Suprapubic skin (tissue), 4 donors: ENCODE data around the gene ANKH. TPM values are rescaled to one million over a fixed set of nuclear protein-coding genes. Genes with fewer than 3 reads are reported as not detected.
A peak's percentile ranks its signal among the peaks of the same experiment; 100 is the strongest.

Experiments used
- DNase-seq, 2 donors: peaks; one replicate each; pipeline ENCODE4 v3.0.0-alpha.2; 2019; ENCODE audit warnings: low spot score in 2 of 2
- H3K27ac ChIP-seq: fragments of 200-600 bp; sonication (generic); one replicate; pipeline ENCODE4 v1.5.1; 2019
- H3K27me3 ChIP-seq: fragments of 200-600 bp; sonication (generic); one replicate; pipeline ENCODE4 v1.5.1; 2019
- H3K36me3 ChIP-seq: fragments of 200-600 bp; sonication (generic); one replicate; pipeline ENCODE4 v1.5.1; 2019
- H3K4me1 ChIP-seq: fragments of 200-600 bp; sonication (generic); one replicate; pipeline ENCODE4 v1.5.1; 2019
- H3K4me3 ChIP-seq: fragments of 200-600 bp; sonication (generic); one replicate; pipeline ENCODE4 v1.5.1; 2019; ENCODE audit warnings: mild to moderate bottlenecking
- H3K9me3 ChIP-seq: fragments of 200-600 bp; sonication (generic); one replicate; pipeline ENCODE4 v1.5.1; 2019
- CTCF ChIP-seq, 2 donors: fragments of 200-600 bp in 1 of 2; fragments of 450-650 bp in 1 of 2; sonication (generic) in 1 of 2; IDR thresholded peaks; one replicate each; pipeline ENCODE4 v1.5.1; 2016 to 2019; ENCODE audit warnings: antibody characterized with exemption in 2 of 2, mild to moderate bottlenecking in 1 of 2, moderate library complexity in 1 of 2
- EP300 ChIP-seq: sonication (generic); formaldehyde crosslinking; IDR thresholded peaks from one replicate; pipeline ENCODE4 v1.6.1; 2017; ENCODE audit warnings: antibody characterized with exemption
- POLR2A ChIP-seq, 2 donors: fragments of 450-650 bp; IDR thresholded peaks; one replicate each; pipeline ENCODE4 v1.6.1; 2017; ENCODE audit warnings: antibody characterized with exemption in 2 of 2, mild to moderate bottlenecking in 2 of 2, moderate library complexity in 2 of 2
- POLR2AphosphoS5 ChIP-seq, 3 donors: sonication (generic); formaldehyde crosslinking; IDR thresholded peaks; one replicate each; pipeline ENCODE4 v1.6.1; 2017; ENCODE audit warnings: antibody characterized with exemption in 3 of 3
- WGBS: methylation state at CpG from one replicate; pipeline ENCODE4 v1.1.5; 2018; 5-methylcytosine and 5-hydroxymethylcytosine counted together
- total RNA-seq, 4 donors: library from RNA; depleted of rRNA; stranded (reverse); fragments of >200 nt; gene quantifications; one replicate each; pipeline ENCODE4 v1.1.0, GENCODE V29; 2016

Gene ANKH
- total RNA-seq, 4 donors from 2014 or later, result 59.8 to 86.1 (median 70.4) TPM

GRCh38 chr5:14908172-14908571 lies 36.6 kb upstream of the ANKH start:
- Histone ChIP-seq H3K27ac (no peak overlapping the region), H3K9me3 (no peaks in the 10 kb centered on the region), H3K4me3 (no peak overlapping the region), H3K4me1 (peaks cover 3% of the 10 kb centered on the region), H3K27me3 (no peaks in the 10 kb centered on the region), H3K36me3 (no peaks in the 10 kb centered on the region)
- WGBS, result 59% methylated on average over 6 of the region's 6 CpGs
- no peak for DNase-seq
- no peak for TF ChIP-seq POLR2A (IDR thresholded peaks at IDR 0.05)
- no peak for TF ChIP-seq EP300
- TF ChIP-seq POLR2AphosphoS5 (IDR thresholded peaks at IDR 0.05), result no peak
- TF ChIP-seq CTCF (IDR thresholded peaks at IDR 0.05), result no peak

- no peak for TF ChIP-seq EP300
- no peak for TF ChIP-seq CTCF (IDR thresholded peaks at IDR 0.05)
- TF ChIP-seq POLR2AphosphoS5 (IDR thresholded peaks at IDR 0.05), result no peak
- no peak for TF ChIP-seq POLR2A (IDR thresholded peaks at IDR 0.05)
- peaks cover 15% of the 10 kb centered on the region for H3K4me1 ChIP-seq
- 81% methylated on average over 3 of the region's 3 CpGs for WGBS
- no peaks in the 10 kb centered on the region for H3K9me3 ChIP-seq
- no peaks in the 10 kb centered on the region for H3K36me3 ChIP-seq
- no peak overlapping the region for H3K27ac ChIP-seq
- no peak for DNase-seq
- H3K27me3 ChIP-seq, result no peaks in the 10 kb centered on the region
- no peak overlapping the region for H3K4me3 ChIP-seq
Observed at GRCh38 chr5:14906628-14907027, 35.0 kb upstream of the ANKH start.

- H3K27me3 ChIP-seq, result no peaks in the 10 kb centered on the region
- H3K4me3 ChIP-seq, result no peak overlapping the region
- no peak overlapping the region for H3K27ac ChIP-seq
- H3K4me1 ChIP-seq, result peaks cover 24% of the 10 kb centered on the region
- H3K9me3 ChIP-seq, result no peaks in the 10 kb centered on the region
- DNase-seq, result no peak
- TF ChIP-seq POLR2A (IDR thresholded peaks at IDR 0.05), result no peak
- no peak for TF ChIP-seq CTCF (IDR thresholded peaks at IDR 0.05)
- no peak for TF ChIP-seq POLR2AphosphoS5 (IDR thresholded peaks at IDR 0.05)
- TF ChIP-seq EP300, result no peak
- no peaks in the 10 kb centered on the region for H3K36me3 ChIP-seq
- 58% methylated on average over 14 of the region's 14 CpGs for WGBS
Observed at GRCh38 chr5:14902826-14903560, 31.4 kb upstream of the ANKH start.

GRCh38 chr5:14901462-14902051 lies 30.0 kb upstream of the ANKH start:
- H3K4me3 ChIP-seq, result no peak overlapping the region
- no peaks in the 10 kb centered on the region for H3K27me3 ChIP-seq
- peak overlapping the region; percentile 5 for H3K27ac ChIP-seq
- no peak for TF ChIP-seq POLR2A (IDR thresholded peaks at IDR 0.05)
- no peak for TF ChIP-seq CTCF (IDR thresholded peaks at IDR 0.05)
- TF ChIP-seq EP300, result no peak
- H3K4me1 ChIP-seq, result peaks cover 24% of the 10 kb centered on the region
- H3K36me3 ChIP-seq, result no peaks in the 10 kb centered on the region
- DNase-seq, result no peak
- WGBS, result 52% methylated on average over 7 of the region's 7 CpGs
- no peaks in the 10 kb centered on the region for H3K9me3 ChIP-seq

- TF ChIP-seq POLR2A (IDR thresholded peaks at IDR 0.05) (no peak), CTCF (IDR thresholded peaks at IDR 0.05) (no peak), EP300 (no peak), POLR2AphosphoS5 (IDR thresholded peaks at IDR 0.05) (no peak)
- Histone ChIP-seq H3K36me3 (no peaks in the 10 kb centered on the region), H3K27ac (peak overlapping the region; percentile 5), H3K4me3 (no peak overlapping the region), H3K4me1 (peaks cover 24% of the 10 kb centered on the region), H3K27me3 (no peaks in the 10 kb centered on the region), H3K9me3 (no peaks in the 10 kb centered on the region)
- DNase-seq, result no peak
- WGBS, result 61% methylated on average over 9 of the region's 9 CpGs
Observed at GRCh38 chr5:14900693-14901461, 29.3 kb upstream of the ANKH start.
